Stimulated activated CD8-positive, alpha-beta memory T cell treated with anti-CD3 and anti-CD28 coated beads, Interleukin-12 subunit alpha, Interleukin-12 subunit beta, amount 100 ng/mL, for 4 hours (primary cell): ENCODE measurements around the gene CYP26C1.
"Not testable (repeated sequence)": the region's sequence is repeated elsewhere in the genome, so short reads cannot be mapped to it uniquely, and the experiment has no call there.

Experiments used
- DNase-seq: peaks from one replicate; pipeline ENCODE4 v3.0.0-alpha.2; 2020; ENCODE audit warnings: low read depth

CYP26C1 gene

GRCh38 chr10:93079663-93080349 lies 19.2 kb downstream of the CYP26C1 start:
- no peak for DNase-seq

- DNase-seq, result no peak
Observed at GRCh38 chr10:93080350-93081046, 19.9 kb downstream of the CYP26C1 start.

- no peak for DNase-seq
Observed at GRCh38 chr10:93081318-93081717, 20.7 kb downstream of the CYP26C1 start.

- DNase-seq, result no peak
Observed at GRCh38 chr10:93081834-93082233, 21.2 kb downstream of the CYP26C1 start.

- no peak for DNase-seq
Observed at GRCh38 chr10:93083743-93084539, 23.3 kb downstream of the CYP26C1 start.

- DNase-seq, result no peak
Observed at GRCh38 chr10:93085272-93085859, 24.8 kb downstream of the CYP26C1 start.

- DNase-seq, result no peak
Observed at GRCh38 chr10:93086289-93086688, 25.7 kb downstream of the CYP26C1 start.

- DNase-seq, result no peak
Observed at GRCh38 chr10:93087846-93088245, 27.2 kb downstream of the CYP26C1 start.

- no peak for DNase-seq
Observed at GRCh38 chr10:93088466-93088865, 27.9 kb downstream of the CYP26C1 start.

GRCh38 chr10:93090619-93091018 lies 30.0 kb downstream of the CYP26C1 start:
- no peak for DNase-seq

- no peak for DNase-seq
Observed at GRCh38 chr10:93091960-93092359, 31.4 kb downstream of the CYP26C1 start.

- DNase-seq, result no peak
Observed at GRCh38 chr10:93095225-93095624, 34.6 kb downstream of the CYP26C1 start.

- DNase-seq, result no peak
Observed at GRCh38 chr10:93096901-93097300, 36.3 kb downstream of the CYP26C1 start.

GRCh38 chr10:93097386-93097785 lies 36.8 kb downstream of the CYP26C1 start:
- DNase-seq, result no peak

GRCh38 chr10:93098816-93099215 lies 38.2 kb downstream of the CYP26C1 start:
- DNase-seq, result no peak

- DNase-seq, result no peak
Observed at GRCh38 chr10:93099670-93100069, 39.1 kb downstream of the CYP26C1 start.

- not testable (repeated sequence) for DNase-seq
Observed at GRCh38 chr10:93101148-93101547, 40.5 kb downstream of the CYP26C1 start.

GRCh38 chr10:93103953-93104352 lies 43.4 kb downstream of the CYP26C1 start:
- DNase-seq, result no peak

- no peak for DNase-seq
Observed at GRCh38 chr10:93106631-93107072, 46.1 kb downstream of the CYP26C1 start.

GRCh38 chr10:93110472-93111146 lies 50.0 kb downstream of the CYP26C1 start:
- DNase-seq, result no peak

- no peak for DNase-seq
Observed at GRCh38 chr10:93113042-93113441, 52.4 kb downstream of the CYP26C1 start.
